Measurements from ENCODE around the gene DAB1.

DAB1 gene

GRCh38 chr1:57262472-57262871 lies 161.4 kb downstream of the DAB1 start:
- no peak overlapping the region for H3K9ac ChIP-seq
- no peak overlapping the region for H3K27ac ChIP-seq
- no peak overlapping the region for H3K4me2 ChIP-seq (ENCODE audit: low read length)
- no peaks in the 10 kb centered on the region for H3K9me3 ChIP-seq (ENCODE audit: control insufficient read depth, low read length)
- H3K79me2 ChIP-seq, result no peaks in the 10 kb centered on the region
- no peaks in the 10 kb centered on the region for H3K27me3 ChIP-seq (ENCODE audit: control insufficient read depth, insufficient read depth, low read length)
- H3K4me3 ChIP-seq (ENCODE audit: low read depth, low read length), result no peak overlapping the region
- H3K4me1 ChIP-seq, result no peaks in the 10 kb centered on the region
- TF ChIP-seq, protein P1, sequence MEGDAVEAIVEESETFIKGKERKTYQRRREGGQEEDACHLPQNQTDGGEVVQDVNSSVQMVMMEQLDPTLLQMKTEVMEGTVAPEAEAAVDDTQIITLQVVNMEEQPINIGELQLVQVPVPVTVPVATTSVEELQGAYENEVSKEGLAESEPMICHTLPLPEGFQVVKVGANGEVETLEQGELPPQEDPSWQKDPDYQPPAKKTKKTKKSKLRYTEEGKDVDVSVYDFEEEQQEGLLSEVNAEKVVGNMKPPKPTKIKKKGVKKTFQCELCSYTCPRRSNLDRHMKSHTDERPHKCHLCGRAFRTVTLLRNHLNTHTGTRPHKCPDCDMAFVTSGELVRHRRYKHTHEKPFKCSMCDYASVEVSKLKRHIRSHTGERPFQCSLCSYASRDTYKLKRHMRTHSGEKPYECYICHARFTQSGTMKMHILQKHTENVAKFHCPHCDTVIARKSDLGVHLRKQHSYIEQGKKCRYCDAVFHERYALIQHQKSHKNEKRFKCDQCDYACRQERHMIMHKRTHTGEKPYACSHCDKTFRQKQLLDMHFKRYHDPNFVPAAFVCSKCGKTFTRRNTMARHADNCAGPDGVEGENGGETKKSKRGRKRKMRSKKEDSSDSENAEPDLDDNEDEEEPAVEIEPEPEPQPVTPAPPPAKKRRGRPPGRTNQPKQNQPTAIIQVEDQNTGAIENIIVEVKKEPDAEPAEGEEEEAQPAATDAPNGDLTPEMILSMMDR (IDR thresholded peaks at IDR 0.05), result no peak
- no peaks in the 10 kb centered on the region for H3K36me3 ChIP-seq (ENCODE audit: control insufficient read depth, insufficient read depth, low read length)
- no peak overlapping the region for H2AFZ ChIP-seq

DNA sequence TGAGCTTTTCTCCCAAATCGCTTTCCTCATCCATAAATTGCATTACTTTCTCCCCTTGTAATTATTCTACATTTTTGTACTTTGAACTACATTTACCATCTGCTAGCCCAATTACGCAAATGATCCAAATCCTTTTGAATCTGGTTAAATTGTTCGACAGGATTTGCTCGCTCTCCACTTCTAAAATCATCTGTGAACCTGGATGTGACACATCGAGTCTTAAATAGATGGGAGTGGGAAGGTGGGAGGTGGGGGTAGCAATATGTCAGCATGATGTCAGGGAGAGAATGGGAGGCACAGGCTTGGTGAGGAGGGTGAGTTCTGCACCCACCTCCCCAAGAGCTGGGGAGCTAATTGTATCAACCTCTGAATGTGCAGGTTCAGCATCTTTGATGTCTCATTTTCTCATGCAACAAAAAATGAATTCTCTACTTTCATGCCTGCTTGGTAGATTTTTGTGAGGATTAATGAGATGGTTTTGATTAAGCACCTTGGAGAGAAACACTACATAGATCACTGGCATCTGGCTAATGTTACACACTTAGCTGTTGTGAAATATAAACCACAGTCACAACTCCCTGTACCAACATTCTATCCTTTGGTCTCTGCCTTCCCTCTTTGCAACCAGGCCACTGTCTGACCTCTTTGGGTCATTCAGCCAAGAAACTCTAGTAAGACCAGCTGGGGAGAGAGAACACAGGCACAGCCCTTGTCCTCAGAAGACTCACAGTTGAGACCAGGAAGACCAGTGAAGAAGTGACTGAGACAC lies 165.1 kb downstream of the DAB1 start:
- Histone ChIP-seq H3K9ac (no peak overlapping the region), H3K9me3 (ENCODE audit: control insufficient read depth, low read length) (no peaks in the 10 kb centered on the region), H3K36me3 (ENCODE audit: control insufficient read depth, insufficient read depth, low read length) (no peaks in the 10 kb centered on the region), H3K27me3 (ENCODE audit: control insufficient read depth, insufficient read depth, low read length) (no peaks in the 10 kb centered on the region), H3K27ac (no peak overlapping the region), H3K4me3 (ENCODE audit: low read depth, low read length) (no peak overlapping the region), H2AFZ (no peak overlapping the region), H3K4me1 (no peaks in the 10 kb centered on the region), H3K4me2 (ENCODE audit: low read length) (no peak overlapping the region), H3K79me2 (no peaks in the 10 kb centered on the region)
- TF ChIP-seq, protein P1 (IDR thresholded peaks at IDR 0.05), result no peak

DNA sequence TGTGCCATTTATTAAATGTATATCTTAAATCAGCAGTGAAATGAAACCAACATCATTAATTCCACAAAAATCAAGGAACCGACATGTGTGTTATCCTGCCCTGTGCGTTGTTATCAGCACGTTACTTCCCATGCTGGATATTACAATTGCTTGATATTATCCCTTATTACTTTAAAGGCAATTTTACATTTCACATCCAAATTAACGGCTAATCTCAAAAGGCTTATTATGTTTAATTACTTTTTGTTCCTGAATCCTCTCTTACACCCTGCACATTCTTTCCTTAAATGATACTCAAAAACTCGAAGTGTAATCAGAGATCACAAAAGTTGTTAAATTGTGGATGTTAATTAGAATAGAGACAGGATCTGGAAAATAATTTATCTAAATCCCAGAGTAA lies 167.9 kb downstream of the DAB1 start:
- H3K9ac ChIP-seq, result no peak overlapping the region
- TF ChIP-seq, protein P1 (IDR thresholded peaks at IDR 0.05), result no peak
- H3K27me3 ChIP-seq (ENCODE audit: control insufficient read depth, insufficient read depth, low read length), result no peaks in the 10 kb centered on the region
- no peak overlapping the region for H2AFZ ChIP-seq
- H3K4me1 ChIP-seq, result no peaks in the 10 kb centered on the region
- H3K4me2 ChIP-seq (ENCODE audit: low read length), result no peak overlapping the region
- H3K4me3 ChIP-seq (ENCODE audit: low read depth, low read length), result no peak overlapping the region
- no peaks in the 10 kb centered on the region for H3K9me3 ChIP-seq (ENCODE audit: control insufficient read depth, low read length)
- no peak overlapping the region for H3K27ac ChIP-seq
- no peaks in the 10 kb centered on the region for H3K79me2 ChIP-seq
- H3K36me3 ChIP-seq (ENCODE audit: control insufficient read depth, insufficient read depth, low read length), result no peaks in the 10 kb centered on the region

DNA sequence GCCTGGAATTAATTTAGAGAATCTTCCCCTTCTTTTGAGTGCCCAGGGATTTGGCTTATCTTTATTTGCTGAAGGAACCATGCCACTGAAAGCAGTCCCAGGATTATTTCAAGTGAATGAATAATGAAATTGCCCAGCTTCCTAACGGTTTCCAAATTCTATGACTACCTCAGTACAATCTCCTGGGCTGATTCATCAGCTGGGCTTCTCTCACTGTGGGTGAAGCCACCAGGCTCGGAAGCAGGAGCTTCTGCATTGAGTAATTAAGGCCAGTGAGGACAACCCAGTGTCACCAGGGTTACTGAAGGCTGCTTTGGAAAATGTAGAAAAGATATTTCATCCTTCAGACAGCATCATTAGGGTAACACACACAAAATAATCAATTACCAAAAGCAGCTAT lies 169.8 kb downstream of the DAB1 start:
- H3K79me2 ChIP-seq, result no peaks in the 10 kb centered on the region
- H3K27me3 ChIP-seq (ENCODE audit: control insufficient read depth, insufficient read depth, low read length), result no peaks in the 10 kb centered on the region
- no peak overlapping the region for H3K4me3 ChIP-seq (ENCODE audit: low read depth, low read length)
- no peaks in the 10 kb centered on the region for H3K4me1 ChIP-seq
- no peak overlapping the region for H2AFZ ChIP-seq
- H3K27ac ChIP-seq, result no peak overlapping the region
- no peak overlapping the region for H3K4me2 ChIP-seq (ENCODE audit: low read length)
- H3K9me3 ChIP-seq (ENCODE audit: control insufficient read depth, low read length), result no peaks in the 10 kb centered on the region
- H3K36me3 ChIP-seq (ENCODE audit: control insufficient read depth, insufficient read depth, low read length), result no peaks in the 10 kb centered on the region
- TF ChIP-seq, protein P1 (IDR thresholded peaks at IDR 0.05), result no peak
- no peak overlapping the region for H3K9ac ChIP-seq
